Hematopoietic multipotent progenitor cell treated with erythropoietin and hydrocortisone succinate and interleukin-3 and kit ligand, for 4 days (in vitro differentiated cells): ENCODE data around the gene UBE2U.

Source experiments
- DNase-seq: peaks from one replicate; pipeline ENCODE4 v3.0.0-alpha.2; 2015

UBE2U gene

DNA sequence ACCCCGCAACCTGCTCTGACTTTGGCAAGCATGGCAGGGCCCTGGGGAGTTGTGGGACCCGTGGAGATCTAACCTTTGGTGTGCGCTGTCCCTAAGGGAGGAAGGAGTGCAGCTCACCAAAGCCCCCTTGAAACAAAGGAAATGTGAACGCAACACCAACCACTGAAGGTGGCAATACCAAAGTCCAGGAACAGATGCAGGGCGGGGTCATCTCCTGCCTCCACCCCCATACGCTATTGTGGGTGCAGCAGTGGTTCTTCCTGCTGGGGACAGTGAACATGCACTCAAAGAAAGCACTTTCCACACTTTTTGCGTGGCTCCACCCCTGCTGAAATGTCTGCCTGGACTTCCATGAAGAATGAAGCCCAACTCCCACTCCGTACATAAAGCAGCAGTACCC is 93.0 kb downstream of the UBE2U start:
- DNase-seq, result no peak

DNA sequence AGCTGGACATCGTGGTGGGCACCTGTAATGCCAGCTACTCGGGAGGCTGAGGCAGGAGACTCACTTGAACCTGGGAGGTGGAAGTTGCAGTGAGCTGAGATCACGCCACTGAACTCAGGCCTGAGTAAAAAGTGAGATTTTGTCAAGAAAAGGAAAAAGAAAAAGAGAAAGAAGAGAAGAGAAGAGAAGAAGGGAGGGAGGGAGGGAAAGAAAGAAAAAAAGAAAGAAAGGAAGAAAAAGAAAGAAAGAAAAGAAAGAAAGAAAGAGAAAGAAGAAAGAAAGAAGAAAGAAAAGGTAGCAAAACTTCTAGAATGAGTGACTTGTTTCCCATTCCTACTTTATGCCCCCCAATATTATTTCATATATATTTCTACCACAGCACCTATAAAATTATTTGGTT is 98.8 kb downstream of the UBE2U start:
- DNase-seq, result no peak

DNA sequence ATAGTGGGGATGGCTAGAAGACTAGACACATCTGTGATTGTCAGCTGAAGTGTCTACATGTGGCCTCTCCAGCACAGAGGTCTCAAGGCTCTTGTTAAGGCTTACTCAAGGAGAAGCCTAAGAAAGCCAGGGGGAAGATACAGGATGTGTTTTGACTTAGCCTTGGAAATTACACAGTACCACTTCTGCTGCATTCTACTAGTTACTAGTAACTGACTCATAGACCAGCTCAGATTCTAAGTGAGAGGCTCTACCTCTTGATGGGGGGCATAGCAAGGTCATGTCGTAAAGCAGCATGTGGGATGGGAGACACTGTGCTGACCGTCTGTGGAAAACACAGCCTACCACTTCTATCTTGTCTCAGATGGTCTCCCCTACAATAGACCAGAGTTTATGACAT is 99.5 kb downstream of the UBE2U start:
- DNase-seq, result no peak

DNA sequence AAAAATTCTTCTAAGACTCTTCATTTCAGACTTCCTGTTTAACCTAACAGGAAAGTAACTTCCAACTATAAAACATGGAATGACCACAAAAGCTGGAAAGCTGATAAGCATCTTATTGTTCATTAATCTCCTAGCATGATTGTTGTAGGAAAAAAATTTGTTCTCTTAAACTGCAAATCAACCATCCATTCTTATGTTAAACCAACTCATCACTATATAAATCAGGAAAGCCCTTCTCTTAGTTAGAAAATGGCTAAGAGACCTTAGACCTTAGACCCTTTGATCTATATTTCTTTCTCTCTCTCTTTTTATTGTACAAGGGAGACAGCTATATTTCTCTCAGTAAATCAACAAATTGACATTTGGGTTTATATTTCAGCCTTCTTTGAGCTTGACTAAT is 101.4 kb downstream of the UBE2U start:
- no peak for DNase-seq

DNA sequence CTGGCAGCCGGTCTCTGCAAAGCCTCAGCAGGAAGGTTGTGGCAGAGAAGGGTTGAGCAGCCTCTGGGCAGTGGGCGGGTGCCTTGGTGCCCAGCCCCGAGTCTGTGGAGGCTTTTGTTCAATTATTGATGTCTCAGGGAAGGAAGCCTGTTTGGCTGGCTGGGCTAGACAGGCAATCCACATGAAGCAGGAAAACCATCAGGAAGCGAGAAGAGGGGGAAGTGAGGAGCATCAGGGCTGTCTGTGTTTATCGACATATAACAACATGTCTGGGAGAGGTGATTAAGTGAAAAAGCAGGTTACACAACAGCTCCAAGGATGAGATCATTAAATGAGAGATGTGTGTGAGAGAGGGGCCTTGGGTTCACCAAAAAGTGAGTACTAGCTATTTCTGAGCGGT is 105.4 kb downstream of the UBE2U start:
- peak; percentile 6 for DNase-seq

DNA sequence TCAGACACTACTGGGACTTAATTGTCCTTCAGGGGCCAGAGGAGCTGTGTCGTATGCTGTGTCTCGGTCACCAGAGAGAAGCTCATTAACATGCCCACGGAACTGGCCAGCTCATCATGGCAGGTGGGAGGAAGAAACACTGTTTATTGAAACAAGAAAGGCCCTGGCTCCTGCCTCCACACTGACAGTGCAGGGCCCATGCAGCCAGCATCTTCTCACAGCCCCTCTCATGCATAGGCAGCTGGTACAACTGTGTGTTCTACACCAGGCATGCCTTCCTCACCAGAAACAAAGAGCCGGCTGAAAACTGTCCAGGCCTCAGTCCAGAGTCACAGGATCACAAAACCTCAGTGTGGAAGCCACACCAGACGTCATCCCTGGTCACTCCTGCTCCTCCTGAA is 106.0 kb downstream of the UBE2U start:
- no peak for DNase-seq

DNA sequence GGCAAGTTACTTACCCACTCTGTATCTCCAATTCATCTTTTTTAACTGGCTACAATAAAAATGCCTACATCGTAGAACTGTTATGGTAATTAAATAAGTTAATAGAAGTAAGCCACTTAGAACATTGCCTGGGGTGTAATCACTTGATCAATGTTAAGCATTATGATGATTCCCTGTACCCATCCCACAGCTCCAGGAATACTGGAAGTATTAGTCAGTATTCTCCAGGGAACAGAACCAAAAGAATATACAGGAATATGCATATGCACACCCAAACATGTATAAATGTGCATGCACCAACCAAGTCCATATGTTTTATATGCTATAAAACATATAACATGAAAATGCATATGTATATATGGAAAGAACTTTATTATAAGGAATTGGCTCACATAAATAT is 107.3 kb downstream of the UBE2U start:
- DNase-seq, result no peak

DNA sequence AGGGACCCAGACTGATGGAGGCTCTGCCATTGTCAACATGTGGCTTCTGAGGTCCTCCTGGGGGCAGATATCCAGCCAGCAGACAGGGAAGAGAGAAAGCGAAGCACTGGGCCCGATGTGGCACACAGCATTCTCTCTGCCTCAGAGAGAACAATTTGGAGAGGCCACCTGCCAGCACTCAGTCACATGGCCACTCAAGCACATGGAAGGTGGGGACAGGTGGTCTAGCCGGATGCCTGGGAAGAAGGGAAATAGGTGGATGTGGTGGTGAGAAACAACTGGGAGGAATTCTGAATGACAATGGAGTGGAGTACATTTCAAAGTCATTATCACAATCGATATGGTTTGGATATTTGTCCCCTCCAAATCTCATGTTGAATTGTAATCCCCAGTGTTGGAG is 109.0 kb downstream of the UBE2U start:
- DNase-seq, result no peak

DNA sequence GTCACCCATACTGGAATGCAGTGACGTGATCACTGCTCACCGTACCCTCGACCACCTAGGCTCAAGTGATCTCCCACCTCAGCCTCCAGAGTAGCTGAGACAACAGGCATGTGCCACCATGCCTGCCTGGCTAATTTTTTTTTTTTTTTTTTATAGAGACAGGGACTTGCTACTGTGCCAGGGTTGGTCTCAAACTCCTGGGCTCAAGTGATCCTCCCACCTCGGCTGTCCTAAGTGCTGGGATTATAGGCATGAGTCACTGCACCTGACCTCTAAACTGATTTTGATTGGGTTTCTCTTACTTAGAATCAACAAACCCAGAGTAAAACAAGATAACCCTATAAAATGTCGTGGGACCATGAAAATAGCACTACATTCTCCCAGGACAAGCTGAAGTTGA is 112.0 kb downstream of the UBE2U start:
- DNase-seq, result no peak
